NT2/D1 (cell line): Measurements from ENCODE around the gene ADAM22.

Source experiments
- SUZ12 ChIP-seq: IDR thresholded peaks from 2 replicates; pipeline ENCODE4 v1.6.1; 2011; ENCODE audit not compliant: insufficient read length, insufficient read depth; ENCODE audit errors: extremely low read depth
- YY1 ChIP-seq: IDR thresholded peaks from 2 replicates; pipeline ENCODE4 v1.6.1; 2011; ENCODE audit not compliant: insufficient read length, insufficient read depth
- ZNF274 ChIP-seq: IDR thresholded peaks from 2 replicates; pipeline ENCODE4 v1.6.1; 2011; ENCODE audit warnings: mild to moderate bottlenecking, low read depth, low read length

GRCh38 chr7:88073626-88074025, 139.6 kb downstream of the ADAM22 start:
- TF ChIP-seq SUZ12 (no peak), YY1 (no peak), ZNF274 (no peak)
